Trophoblast cell (in vitro differentiated cells and primary cell): ENCODE measurements around the gene SP1.
"Not testable (repeated sequence)": the region's sequence is repeated elsewhere in the genome, so short reads cannot be mapped to it uniquely, and the experiment has no call there.

Experiments used
- DNase-seq, 2 donors: peaks; one replicate each; pipeline ENCODE4 v3.0.0-alpha.2; 2016
- H2AFZ ChIP-seq: 2 replicates; pipeline ENCODE4 v1.6.1; 2013; ENCODE audit warnings: low read length, moderate library complexity, mild to moderate bottlenecking; ENCODE audit not compliant: insufficient read depth, poor library complexity
- H2AK5ac ChIP-seq: 2 replicates; pipeline ENCODE4 v1.6.1; 2013; ENCODE audit warnings: mild to moderate bottlenecking, low read length
- H2BK120ac ChIP-seq: 2 replicates; pipeline ENCODE4 v1.6.1; 2013; ENCODE audit warnings: low read length, mild to moderate bottlenecking, moderate library complexity; ENCODE audit not compliant: insufficient read depth, poor library complexity
- H2BK12ac ChIP-seq: 2 replicates; pipeline ENCODE4 v1.6.1; 2013; ENCODE audit warnings: mild to moderate bottlenecking, low read length, moderate library complexity
- H2BK5ac ChIP-seq: 2 replicates; pipeline ENCODE4 v1.6.1; 2013; ENCODE audit warnings: low read length, low read depth, moderate library complexity, mild to moderate bottlenecking; ENCODE audit not compliant: poor library complexity
- H3K14ac ChIP-seq: 2 replicates; pipeline ENCODE4 v1.6.1; 2013; ENCODE audit warnings: mild to moderate bottlenecking, low read length
- H3K18ac ChIP-seq: 2 replicates; pipeline ENCODE4 v1.6.1; 2013; ENCODE audit warnings: mild to moderate bottlenecking, low read length
- H3K23ac ChIP-seq: 2 replicates; pipeline ENCODE4 v1.6.1; 2013; ENCODE audit warnings: low read length
- H3K27ac ChIP-seq: 2 replicates; pipeline ENCODE4 v1.5.1; 2013; ENCODE audit warnings: low read depth, mild to moderate bottlenecking, inconsistent platforms, low read length, moderate library complexity
- H3K27me3 ChIP-seq: 2 replicates; pipeline ENCODE4 v1.6.1; 2013; ENCODE audit warnings: inconsistent platforms, mild to moderate bottlenecking, low read length, moderate library complexity; ENCODE audit not compliant: insufficient read depth
- H3K36me3 ChIP-seq, 2 experiments: 1 replicate in 1 of 2; 2 replicates in 1 of 2; pipeline ENCODE4 v1.6.1; 2013; ENCODE audit warnings: low read length in 2 of 2, mild to moderate bottlenecking in 2 of 2, moderate library complexity in 1 of 2; ENCODE audit not compliant: insufficient read depth in 2 of 2, control insufficient read depth in 1 of 2
- H3K4ac ChIP-seq: 2 replicates; pipeline ENCODE4 v1.6.1; 2013; ENCODE audit warnings: low read depth, mild to moderate bottlenecking, low read length, moderate library complexity
- H3K4me1 ChIP-seq, 2 experiments: 1 replicate in 1 of 2; 2 replicates in 1 of 2; pipeline ENCODE4 v1.6.1; 2013; ENCODE audit warnings: low read length in 2 of 2, mild to moderate bottlenecking in 2 of 2, moderate library complexity in 1 of 2; ENCODE audit not compliant: insufficient read depth in 2 of 2, control insufficient read depth in 1 of 2
- H3K4me2 ChIP-seq: 2 replicates; pipeline ENCODE4 v1.6.1; 2013; ENCODE audit warnings: inconsistent platforms, mild to moderate bottlenecking, low read length, moderate library complexity
- H3K4me3 ChIP-seq: 2 replicates; pipeline ENCODE4 v1.5.1; 2013; ENCODE audit warnings: mild to moderate bottlenecking, low read depth, low read length, inconsistent platforms
- H3K79me1 ChIP-seq: one replicate; pipeline ENCODE4 v1.6.1; 2013; ENCODE audit warnings: low read length
- H3K79me2 ChIP-seq: 2 replicates; pipeline ENCODE4 v1.6.1; 2013; ENCODE audit warnings: low read length, mild to moderate bottlenecking; ENCODE audit not compliant: control insufficient read depth, insufficient read depth, poor library complexity
- H3K9ac ChIP-seq: 2 replicates; pipeline ENCODE4 v1.6.1; 2013; ENCODE audit warnings: mild to moderate bottlenecking, low read length
- H3K9me3 ChIP-seq: 2 replicates; pipeline ENCODE4 v1.6.1; 2013; ENCODE audit warnings: low read depth, mild to moderate bottlenecking, control low read depth, inconsistent platforms, low read length; ENCODE audit not compliant: insufficient read depth
- H4K12ac ChIP-seq: 2 replicates; pipeline ENCODE4 v1.6.1; 2013; ENCODE audit warnings: low read depth, mild to moderate bottlenecking, low read length, moderate library complexity
- H4K8ac ChIP-seq: 2 replicates; pipeline ENCODE4 v1.6.1; 2013; ENCODE audit warnings: low read depth, mild to moderate bottlenecking, low read length, moderate library complexity
- H4K91ac ChIP-seq: one replicate; pipeline ENCODE4 v1.6.1; 2013; ENCODE audit warnings: low read depth, mild to moderate bottlenecking, low read length, moderate library complexity
- whole genome bisulfite sequencing: extraction: QIAGEN DNeasy Blood & Tissue Kit; methylation state at CpG from one replicate; pipeline ENCODE4 v1.1.7; 2013; ENCODE audit warnings: missing lambda C conversion rate; ENCODE audit not compliant: insufficient read length, insufficient coverage; ENCODE audit errors: extremely low coverage; 5-methylcytosine and 5-hydroxymethylcytosine counted together

Gene SP1

GRCh38 chr12:53389702-53390101 is 9.7 kb downstream of the SP1 start:
- no peak overlapping the region for H2BK5ac ChIP-seq
- no peak overlapping the region for H3K23ac ChIP-seq
- H4K8ac ChIP-seq, result no peak overlapping the region
- H3K18ac ChIP-seq, result no peak overlapping the region
- H3K14ac ChIP-seq, result no peak overlapping the region
- peaks cover 6% of the 10 kb centered on the region for H3K79me2 ChIP-seq
- no peak overlapping the region for H3K4me2 ChIP-seq
- no peaks in the 10 kb centered on the region for H3K79me1 ChIP-seq
- H2AFZ ChIP-seq, result no peak overlapping the region
- no peak overlapping the region for H2BK120ac ChIP-seq
- no peaks in the 10 kb centered on the region for H3K27me3 ChIP-seq
- H3K4me1 ChIP-seq, result peaks cover under 1 to 2% of the 10 kb centered on the region in 2 experiments
- H4K91ac ChIP-seq, result no peak overlapping the region
- H2AK5ac ChIP-seq, result no peak overlapping the region
- no peak overlapping the region for H3K4ac ChIP-seq
- no CpG with 5 or more reads among the region's 3 CpGs for WGBS
- H3K9me3 ChIP-seq, result no peaks in the 10 kb centered on the region
- H3K9ac ChIP-seq, result no peak overlapping the region
- no peak overlapping the region for H4K12ac ChIP-seq
- H3K36me3 ChIP-seq, result peaks cover 8 to 15% of the 10 kb centered on the region in 2 experiments
- no peak overlapping the region for H2BK12ac ChIP-seq
- DNase-seq, result no peak
- H3K27ac ChIP-seq, result no peak overlapping the region
- no peak overlapping the region for H3K4me3 ChIP-seq

- Histone ChIP-seq H2BK5ac (no peak overlapping the region), H3K27me3 (no peaks in the 10 kb centered on the region), H2AFZ (no peak overlapping the region), H4K12ac (no peak overlapping the region), H3K18ac (no peak overlapping the region), H3K23ac (no peak overlapping the region), H4K8ac (no peak overlapping the region), H2BK12ac (no peak overlapping the region), H4K91ac (no peak overlapping the region), H2AK5ac (no peak overlapping the region), H3K9me3 (no peaks in the 10 kb centered on the region), H3K9ac (no peak overlapping the region), H3K79me2 (peaks cover 6% of the 10 kb centered on the region), H3K4ac (no peak overlapping the region), H3K4me3 (no peak overlapping the region), H3K4me2 (no peak overlapping the region), H3K14ac (no peak overlapping the region), H3K79me1 (no peaks in the 10 kb centered on the region), H3K27ac (no peak overlapping the region), H3K36me3 (peaks cover 11 to 19% of the 10 kb centered on the region in 2 experiments), H2BK120ac (no peak overlapping the region), H3K4me1 (peaks cover 0 to 2% of the 10 kb centered on the region in 2 experiments)
- DNase-seq, result no peak
- WGBS, result no CpG with 5 or more reads among the region's 5 CpGs
Observed at GRCh38 chr12:53391724-53392123, 11.7 kb downstream of the SP1 start.

DNA sequence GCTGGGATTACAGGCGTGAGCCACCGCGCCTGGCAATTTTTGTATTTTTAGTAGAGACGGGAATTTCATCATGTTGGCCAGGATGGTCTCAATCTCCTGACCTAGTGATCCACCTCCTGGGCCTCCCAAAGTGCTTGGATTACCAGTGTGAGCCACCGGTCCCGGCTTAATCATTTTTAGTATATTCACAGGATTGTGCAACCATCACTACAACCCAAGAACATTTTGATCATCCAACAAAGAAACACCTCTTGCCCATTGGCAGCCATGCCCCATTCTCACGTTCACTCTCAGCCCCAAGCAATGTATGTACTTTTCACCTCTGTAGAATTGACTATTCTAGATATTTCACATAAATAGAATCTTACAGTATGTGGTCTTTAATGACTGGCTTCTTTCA is 19.9 kb downstream of the SP1 start:
- H3K14ac ChIP-seq, result no peak overlapping the region
- H4K8ac ChIP-seq, result no peak overlapping the region
- no peak overlapping the region for H4K12ac ChIP-seq
- whole genome bisulfite sequencing, result no CpG with 5 or more reads among the region's 7 CpGs
- no peak overlapping the region for H3K4ac ChIP-seq
- H3K79me2 ChIP-seq, result no peaks in the 10 kb centered on the region
- no peak overlapping the region for H3K9ac ChIP-seq
- no peaks in the 10 kb centered on the region for H3K27me3 ChIP-seq
- peaks cover 9 to 22% of the 10 kb centered on the region in 2 experiments for H3K36me3 ChIP-seq
- H2BK12ac ChIP-seq, result no peak overlapping the region
- no peak overlapping the region for H2AK5ac ChIP-seq
- no peak overlapping the region for H3K4me2 ChIP-seq
- H3K9me3 ChIP-seq, result no peaks in the 10 kb centered on the region
- no peak overlapping the region for H4K91ac ChIP-seq
- H3K4me3 ChIP-seq, result no peak overlapping the region
- DNase-seq, result no peak
- H3K79me1 ChIP-seq, result no peaks in the 10 kb centered on the region
- no peak overlapping the region for H2AFZ ChIP-seq
- no peak overlapping the region for H2BK120ac ChIP-seq
- H2BK5ac ChIP-seq, result no peak overlapping the region
- no peak overlapping the region for H3K23ac ChIP-seq
- no peak overlapping the region for H3K27ac ChIP-seq
- H3K4me1 ChIP-seq, result no peaks in the 10 kb centered on the region
- H3K18ac ChIP-seq, result no peak overlapping the region

DNA sequence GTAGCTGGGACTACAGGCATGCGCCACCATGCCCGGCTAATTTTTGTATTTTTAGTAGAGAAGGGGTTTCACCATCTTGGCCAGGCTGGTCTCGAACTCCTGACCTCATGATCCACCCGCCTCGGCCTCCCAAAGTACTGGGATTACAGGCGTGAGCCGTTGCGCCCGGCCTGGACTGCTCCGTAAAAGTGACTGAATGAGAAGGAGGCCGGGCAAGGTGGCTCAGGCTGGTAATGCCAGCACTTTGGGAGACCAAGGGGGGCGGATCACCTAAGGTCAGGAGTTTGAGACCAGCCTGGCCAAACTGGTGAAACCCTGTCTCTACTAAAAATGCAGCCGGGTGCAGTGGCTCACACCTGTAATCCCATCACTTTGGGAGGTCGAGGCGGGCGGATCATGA is 22.4 kb downstream of the SP1 start:
- not testable (repeated sequence) for H2BK12ac ChIP-seq

More for the DNA sequence above, 22.4 kb downstream of the SP1 start:
- H4K12ac ChIP-seq, result peak overlapping the region; percentile 43
- H3K4me3 ChIP-seq, H3K23ac ChIP-seq, H4K8ac ChIP-seq, H4K91ac ChIP-seq, DNase-seq, H3K9me3 ChIP-seq, H3K4me2 ChIP-seq, H3K9ac ChIP-seq, H3K27ac ChIP-seq, H3K4ac ChIP-seq, H3K4me1 ChIP-seq, H2BK5ac ChIP-seq, H3K27me3 ChIP-seq, H3K79me1 ChIP-seq, H2AK5ac ChIP-seq, H3K14ac ChIP-seq, H2AFZ ChIP-seq, H3K79me2 ChIP-seq, H2BK120ac ChIP-seq: not testable (repeated sequence)
- H3K18ac ChIP-seq, result peak overlapping the region; percentile 59
- WGBS, result no CpG with 5 or more reads among the region's 16 CpGs
- H3K36me3 ChIP-seq, result peaks cover 15 to 20% of the 10 kb centered on the region in 2 experiments
